WTC11 (cell line): ENCODE results near the gene GPNMB.

Source experiments
- CBFB ChIP-seq: sonication (generic); formaldehyde crosslinking; IDR thresholded peaks from 2 replicates; pipeline ENCODE4 v1.8.1; 2022; ENCODE audit warnings: mild to moderate bottlenecking, low read depth, missing genetic modification reagents
- CREB1 ChIP-seq: sonication (generic); formaldehyde crosslinking; IDR thresholded peaks from 2 replicates; pipeline ENCODE4 v1.8.0; 2023; ENCODE audit warnings: mild to moderate bottlenecking, missing genetic modification reagents
- CREM ChIP-seq: sonication (generic); formaldehyde crosslinking; IDR thresholded peaks from 2 replicates; pipeline ENCODE4 v1.8.1; 2022; ENCODE audit warnings: mild to moderate bottlenecking, missing genetic modification reagents, moderate library complexity
- E2F1 ChIP-seq: sonication (generic); formaldehyde crosslinking; IDR thresholded peaks from 2 replicates; pipeline ENCODE4 v1.8.0; 2022; ENCODE audit warnings: mild to moderate bottlenecking, missing genetic modification reagents
- FOXK1 ChIP-seq: sonication (generic); formaldehyde crosslinking; IDR thresholded peaks from 2 replicates; pipeline ENCODE4 v1.8.0; 2022; ENCODE audit warnings: mild to moderate bottlenecking, moderate library complexity, missing genetic modification reagents
- JUN ChIP-seq: sonication (generic); formaldehyde crosslinking; IDR thresholded peaks from 2 replicates; pipeline ENCODE4 v1.8.0; 2023; ENCODE audit warnings: mild to moderate bottlenecking, missing genetic modification reagents
- NFE2L1 ChIP-seq: sonication (generic); formaldehyde crosslinking; IDR thresholded peaks from 2 replicates; pipeline ENCODE4 v1.8.1; 2023; ENCODE audit warnings: missing genetic modification reagents
- PRDM15 ChIP-seq: sonication (generic); formaldehyde crosslinking; IDR thresholded peaks from 2 replicates; pipeline ENCODE4 v1.8.0; 2022; ENCODE audit warnings: missing genetic modification reagents
- TCF7 ChIP-seq: sonication (generic); formaldehyde crosslinking; IDR thresholded peaks from 2 replicates; pipeline ENCODE4 v1.8.0; 2022; ENCODE audit warnings: mild to moderate bottlenecking, low read depth, missing genetic modification reagents, moderate library complexity
- TEAD1 ChIP-seq: sonication (generic); formaldehyde crosslinking; IDR thresholded peaks from 2 replicates; pipeline ENCODE4 v1.8.0; 2022; ENCODE audit warnings: mild to moderate bottlenecking, missing genetic modification reagents
- TEAD4 ChIP-seq: sonication (generic); formaldehyde crosslinking; IDR thresholded peaks from 2 replicates; pipeline ENCODE4 v1.8.0; 2022; ENCODE audit warnings: mild to moderate bottlenecking, missing genetic modification reagents
- ZNF263 ChIP-seq: sonication (generic); formaldehyde crosslinking; IDR thresholded peaks from 2 replicates; pipeline ENCODE4 v1.8.1; 2022; ENCODE audit warnings: low read depth, mild to moderate bottlenecking, moderate library complexity, missing genetic modification reagents
- ZNF416 ChIP-seq: fragments of 250-450 bp; sonication (Bioruptor Pico); IDR thresholded peaks from 2 replicates; pipeline ENCODE4 v1.9.0; 2021; ENCODE audit warnings: mild to moderate bottlenecking, inconsistent platforms
- TF ChIP-seq, protein P1 (sequence below): fragments of 200-600 bp; IDR thresholded peaks from 2 replicates; pipeline ENCODE4 v1.8.0; 2022; ENCODE audit warnings: antibody characterized with exemption

DNA sequence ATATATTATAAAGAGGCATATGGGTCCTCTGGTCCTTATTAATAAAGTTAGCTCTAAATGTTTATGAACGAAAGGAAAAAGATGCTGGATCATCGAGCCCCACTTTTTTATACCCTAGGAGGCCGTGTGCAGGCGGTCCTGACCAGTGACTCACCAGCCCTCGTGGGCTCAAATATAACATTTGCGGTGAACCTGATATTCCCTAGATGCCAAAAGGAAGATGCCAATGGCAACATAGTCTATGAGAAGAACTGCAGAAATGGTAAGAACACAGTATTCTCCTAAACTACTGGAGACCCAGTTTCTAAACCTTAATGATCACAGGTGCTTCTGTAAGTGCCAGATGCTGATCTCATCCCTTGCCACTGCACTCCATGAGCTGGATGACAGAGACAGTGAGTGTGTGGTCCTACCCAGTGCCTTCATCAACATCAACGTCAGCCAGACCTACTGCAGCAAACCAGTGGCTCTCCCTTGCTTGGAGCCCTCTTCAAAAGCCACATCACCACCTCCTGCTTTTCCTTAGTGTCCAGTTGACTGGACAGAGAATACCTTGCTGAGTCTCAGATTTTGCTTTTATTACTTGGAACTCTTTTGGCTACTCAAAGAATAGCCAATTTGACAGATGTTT lies 7.6 kb downstream of the GPNMB start:
- TF ChIP-seq, protein P1, sequence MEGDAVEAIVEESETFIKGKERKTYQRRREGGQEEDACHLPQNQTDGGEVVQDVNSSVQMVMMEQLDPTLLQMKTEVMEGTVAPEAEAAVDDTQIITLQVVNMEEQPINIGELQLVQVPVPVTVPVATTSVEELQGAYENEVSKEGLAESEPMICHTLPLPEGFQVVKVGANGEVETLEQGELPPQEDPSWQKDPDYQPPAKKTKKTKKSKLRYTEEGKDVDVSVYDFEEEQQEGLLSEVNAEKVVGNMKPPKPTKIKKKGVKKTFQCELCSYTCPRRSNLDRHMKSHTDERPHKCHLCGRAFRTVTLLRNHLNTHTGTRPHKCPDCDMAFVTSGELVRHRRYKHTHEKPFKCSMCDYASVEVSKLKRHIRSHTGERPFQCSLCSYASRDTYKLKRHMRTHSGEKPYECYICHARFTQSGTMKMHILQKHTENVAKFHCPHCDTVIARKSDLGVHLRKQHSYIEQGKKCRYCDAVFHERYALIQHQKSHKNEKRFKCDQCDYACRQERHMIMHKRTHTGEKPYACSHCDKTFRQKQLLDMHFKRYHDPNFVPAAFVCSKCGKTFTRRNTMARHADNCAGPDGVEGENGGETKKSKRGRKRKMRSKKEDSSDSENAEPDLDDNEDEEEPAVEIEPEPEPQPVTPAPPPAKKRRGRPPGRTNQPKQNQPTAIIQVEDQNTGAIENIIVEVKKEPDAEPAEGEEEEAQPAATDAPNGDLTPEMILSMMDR: no peak
- TF ChIP-seq FOXK1 (CRISPR knock-in tag): no peak
- TF ChIP-seq CREM: no peak
- TF ChIP-seq JUN (CRISPR knock-in tag): no peak
- no peak for TF ChIP-seq CBFB (CRISPR knock-in tag)
- TF ChIP-seq TCF7 (CRISPR knock-in tag): no peak
- TF ChIP-seq ZNF416 (CRISPR knock-in tag): no peak
- TF ChIP-seq TEAD4 (CRISPR knock-in tag): no peak
- TF ChIP-seq ZNF263 (CRISPR knock-in tag): no peak
- TF ChIP-seq E2F1 (CRISPR knock-in tag): no peak
- no peak for TF ChIP-seq CREB1 (CRISPR knock-in tag)
- no peak for TF ChIP-seq NFE2L1
- no peak for TF ChIP-seq TEAD1 (CRISPR knock-in tag)
- no peak for TF ChIP-seq PRDM15 (CRISPR knock-in tag)
